H1 (cell line): ENCODE measurements around the gene ADGRV1. TPM values are rescaled to one million over a fixed set of nuclear protein-coding genes. Genes with fewer than 3 reads are reported as not detected.

ENCODE experiments used
- BACH1 ChIP-seq: IDR thresholded peaks from 2 replicates; pipeline ENCODE4 v1.6.1; 2012; ENCODE audit warnings: low read length, improper control_type of control experiment
- BCL11A ChIP-seq, 2 experiments: IDR thresholded peaks; one replicate each; pipeline ENCODE4 v1.6.1; 2011; ENCODE audit warnings: low read depth in 2 of 2, low read length in 2 of 2, mild to moderate bottlenecking in 2 of 2
- CHD1 ChIP-seq: IDR thresholded peaks from 2 replicates; pipeline ENCODE4 v1.6.1; 2012; ENCODE audit warnings: low read depth, low read length, improper control_type of control experiment
- CHD7 ChIP-seq: fragments of 300-600 bp; sonication (generic); IDR thresholded peaks from 2 replicates; pipeline ENCODE4 v1.7.1; 2012; ENCODE audit warnings: low read length, moderate library complexity, mild to moderate bottlenecking, inconsistent platforms; ENCODE audit not compliant: insufficient replicate concordance
- E2F6 ChIP-seq: IDR thresholded peaks from 2 replicates; pipeline ENCODE4 v1.6.1; 2012; ENCODE audit warnings: inconsistent platforms
- EGR1 ChIP-seq: IDR thresholded peaks from 2 replicates; pipeline ENCODE4 v1.6.1; 2011; ENCODE audit warnings: low read depth, low read length, borderline replicate concordance
- SIN3A ChIP-seq, 2 experiments: IDR thresholded peaks in 1 of 2; conservative IDR thresholded peaks in 1 of 2; 2 replicates each; pipeline ENCODE4 v1.6.1; 2011 to 2012; ENCODE audit warnings: low read length in 2 of 2, improper control_type of control experiment in 1 of 2, low read depth in 1 of 2, mild to moderate bottlenecking in 1 of 2
- SIRT6 ChIP-seq: IDR thresholded peaks from one replicate; pipeline ENCODE4 v1.7.1; 2012; ENCODE audit warnings: low read length, inconsistent platforms
- SIX5 ChIP-seq: IDR thresholded peaks from 2 replicates; pipeline ENCODE4 v1.6.1; 2011; ENCODE audit warnings: mild to moderate bottlenecking, low read depth, low read length
- TEAD4 ChIP-seq: IDR thresholded peaks from 2 replicates; pipeline ENCODE4 v1.6.1; 2012; ENCODE audit warnings: low read depth, low read length, inconsistent platforms, mixed read lengths
- polyA plus RNA-seq, 7 experiments: library from polyadenylated mRNA; depleted of rRNA in 3 of 7; stranded (reverse) in 5 of 7; unstranded in 2 of 7; fragments of >200 nt in 5 of 7; fragments of 200-250 nt in 2 of 7; gene quantifications; 1 replicate in 5 of 7; 2 replicates in 1 of 7; 4 replicates in 1 of 7; pipeline versions ENCODE4 v1.2.1 to v1.2.3, GENCODE V29; 2011 to 2013; ENCODE audit warnings: missing spikeins in 2 of 7, mixed read lengths in 2 of 7
- total RNA-seq: library from RNA; stranded (reverse); fragmentation: NEBNext Ultra II Directional; extraction: Animal tissue kit (Norgen Biotek cat#: 25700); gene quantifications from 2 replicates; pipeline ENCODE4 v1.2.1, GENCODE V29; 2021

ADGRV1 gene
- total and polyA plus RNA-seq, 2 of the 8 experiments (the other 6 are each of a cell fraction or from before 2014, with no cell fraction given): 53.1 to 62.2 TPM

DNA sequence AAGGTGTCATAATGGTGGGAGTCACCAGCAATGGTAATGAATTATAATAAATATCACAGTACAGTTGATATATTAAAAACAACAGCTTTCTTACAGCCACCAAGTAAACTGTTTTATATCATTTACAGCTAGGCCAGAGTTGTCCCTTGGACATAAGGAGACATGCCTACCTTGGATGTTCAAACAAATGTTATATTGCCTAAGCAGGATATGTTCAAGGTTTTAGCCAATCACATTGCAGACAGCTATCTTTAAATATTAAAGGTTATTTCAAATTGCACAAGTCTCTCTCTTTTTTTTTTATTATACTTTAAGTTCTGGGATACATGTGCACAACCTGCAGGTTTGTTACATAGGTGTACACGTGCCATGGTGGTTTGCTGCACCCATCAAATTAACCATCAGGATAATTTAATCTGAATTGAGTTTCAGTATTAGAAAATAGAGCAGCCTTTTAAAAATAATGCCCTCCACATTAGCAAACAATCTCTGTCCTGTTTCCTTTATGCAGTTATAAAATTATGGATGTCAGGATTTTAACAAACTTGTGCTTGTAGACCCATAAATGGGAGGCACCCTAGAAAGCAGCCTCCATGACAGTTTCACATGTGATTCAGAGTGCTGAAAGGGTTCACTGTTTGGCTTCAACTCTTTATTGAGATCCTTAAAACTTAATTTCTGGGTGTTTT, 483.8 kb downstream of the ADGRV1 start (continued):
- TF ChIP-seq CHD7 (no peak), E2F6 (no peak), EGR1 (no peak), TEAD4 (no peak), BACH1 (no peak), BCL11A (IDR thresholded peaks at IDR 0.05; ENCODE audit: low read depth in 2 of 2, low read length in 2 of 2) (no peak), CHD1 (no peak), SIX5 (no peak), SIRT6 (no peak), SIN3A (conservative IDR thresholded peaks at IDR 0.05 in 1 of 2, IDR thresholded peaks at IDR 0.05 in 1 of 2; ENCODE audit: low read depth in 1 of 2, low read length in 2 of 2) (no peak)
- TF ChIP-seq, all 59 proteins: peak for 0
